ENCODE results near the gene OR10D3. TPM values are rescaled to one million over a fixed set of nuclear protein-coding genes. Genes with fewer than 3 reads are reported as not detected.
"Not testable (repeated sequence)": the region's sequence is repeated elsewhere in the genome, so short reads cannot be mapped to it uniquely, and the experiment has no call there.

OR10D3 gene
- total RNA-seq (2014; rRNA removed; shearing (Covaris generic)), result not detected in 2 replicates

- DNase-seq (ENCODE audit: low read depth), result no peak
Measured at GRCh38 chr11:124183068-124183467, at the start of gene OR10D3. OR10D3 (plus strand) TSS chr11:124183345; CDS start chr11:124185270, 1,925 bp downstream.

- DNase-seq (ENCODE audit: low read depth), result no peak
Measured at GRCh38 chr11:124143034-124143433, 40.1 kb upstream of the OR10D3 start.

- no peak for DNase-seq (ENCODE audit: low read depth)
Measured at GRCh38 chr11:124147951-124148350, 35.2 kb upstream of the OR10D3 start.

GRCh38 chr11:124150684-124151083 is 32.5 kb upstream of the OR10D3 start:
- DNase-seq (ENCODE audit: low read depth), result no peak

- DNase-seq (ENCODE audit: low read depth), result no peak
Measured at GRCh38 chr11:124152770-124153407, 30.3 kb upstream of the OR10D3 start.

- DNase-seq (ENCODE audit: low read depth), result no peak
Measured at GRCh38 chr11:124153821-124154220, 29.3 kb upstream of the OR10D3 start.

- DNase-seq (ENCODE audit: low read depth), result no peak
Measured at GRCh38 chr11:124159481-124159880, 23.7 kb upstream of the OR10D3 start.

- DNase-seq (ENCODE audit: low read depth), result no peak
Measured at GRCh38 chr11:124160986-124161385, 22.2 kb upstream of the OR10D3 start.

- no peak for DNase-seq (ENCODE audit: low read depth)
Measured at GRCh38 chr11:124167826-124168231, 15.3 kb upstream of the OR10D3 start.

GRCh38 chr11:124168796-124169195 is 14.3 kb upstream of the OR10D3 start:
- peak; percentile 2 for DNase-seq (ENCODE audit: low read depth)

GRCh38 chr11:124170315-124170714 is 12.8 kb upstream of the OR10D3 start:
- DNase-seq (ENCODE audit: low read depth), result not testable (repeated sequence)

GRCh38 chr11:124170801-124171586 is 12.2 kb upstream of the OR10D3 start:
- no peak for DNase-seq (ENCODE audit: low read depth)

GRCh38 chr11:124172101-124172500 is 11.0 kb upstream of the OR10D3 start:
- DNase-seq (ENCODE audit: low read depth), result no peak

GRCh38 chr11:124172599-124172998 is 10.5 kb upstream of the OR10D3 start:
- no peak for DNase-seq (ENCODE audit: low read depth)

GRCh38 chr11:124174001-124174583 is 9.1 kb upstream of the OR10D3 start:
- peak; percentile 82 for DNase-seq (ENCODE audit: low read depth)

GRCh38 chr11:124176925-124177715 is 6.0 kb upstream of the OR10D3 start:
- DNase-seq (ENCODE audit: low read depth), result no peak

GRCh38 chr11:124179310-124179709 is 3.8 kb upstream of the OR10D3 start:
- no peak for DNase-seq (ENCODE audit: low read depth)

- DNase-seq (ENCODE audit: low read depth), result no peak
Measured at GRCh38 chr11:124190298-124191139, 7.4 kb downstream of the OR10D3 start.

GRCh38 chr11:124193221-124194010 is 10.3 kb downstream of the OR10D3 start:
- no peak for DNase-seq (ENCODE audit: low read depth)

All from M059J (cell line).